ENCODE results near the gene DNAH6.

Gene DNAH6

DNA sequence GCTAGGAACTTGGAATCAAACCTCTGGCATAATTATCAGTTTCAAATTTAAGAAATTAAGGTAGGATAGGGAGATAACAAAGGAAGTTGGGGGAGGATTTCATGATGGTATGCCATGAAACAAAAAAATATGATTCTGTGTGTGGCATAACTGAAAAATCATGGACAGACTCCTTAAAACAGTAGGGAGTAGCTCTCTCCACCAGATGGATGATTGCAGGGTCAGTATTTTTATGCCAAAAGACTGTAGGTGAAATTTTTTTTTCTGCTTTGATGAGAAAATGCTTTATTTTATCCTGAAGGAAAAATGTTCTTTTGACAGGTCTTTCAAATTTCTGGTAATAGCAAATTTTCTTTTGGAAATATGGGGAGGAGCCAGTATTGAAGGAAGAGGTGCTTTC lies 270.3 kb downstream of the DNAH6 start:
- Histone ChIP-seq H3K27ac (ENCODE audit: low read depth, low read length, poor library complexity, severe bottlenecking) (no peak overlapping the region), H3F3A (ENCODE audit: insufficient read depth, low read length) (no peaks in the 10 kb centered on the region), H3K4me1 (ENCODE audit: insufficient read depth, low read length, severe bottlenecking) (no peaks in the 10 kb centered on the region), H3K36me3 (ENCODE audit: insufficient read depth, low read length) (no peaks in the 10 kb centered on the region), H3K79me2 (ENCODE audit: insufficient read depth, low read length) (no peaks in the 10 kb centered on the region), H3K27me3 (ENCODE audit: insufficient read depth, low read length) (no peaks in the 10 kb centered on the region), H3K4me2 (ENCODE audit: low read length) (no peak overlapping the region), H3K9me3 (ENCODE audit: low read length) (no peaks in the 10 kb centered on the region), H2AFZ (ENCODE audit: low read length) (no peak overlapping the region), H4K20me1 (ENCODE audit: insufficient read depth, low read length) (no peaks in the 10 kb centered on the region), H3K9ac (ENCODE audit: low read length) (no peak overlapping the region), H3K4me3 (ENCODE audit: low read depth, low read length, poor library complexity, severe bottlenecking) (no peak overlapping the region), H3K9me2 (ENCODE audit: low read depth, low read length) (no peaks in the 10 kb centered on the region; the same call in 1 of the 2 replicates)
- TF ChIP-seq CTCF (IDR thresholded peaks at IDR 0.05; ENCODE audit: low read length) = no peak

GRCh38 chr2:84788027-84788426 lies 271.7 kb downstream of the DNAH6 start:
- no peak overlapping the region for H3K27ac ChIP-seq (ENCODE audit: low read depth, low read length, poor library complexity, severe bottlenecking)
- no peak overlapping the region for H3K4me3 ChIP-seq (ENCODE audit: low read depth, low read length, poor library complexity, severe bottlenecking)
- no peaks in the 10 kb centered on the region for H3K9me2 ChIP-seq (ENCODE audit: low read depth, low read length)
- no peaks in the 10 kb centered on the region for H3K27me3 ChIP-seq (ENCODE audit: insufficient read depth, low read length)
- H3K9ac ChIP-seq (ENCODE audit: low read length) = no peak overlapping the region
- TF ChIP-seq CTCF (IDR thresholded peaks at IDR 0.05; ENCODE audit: low read length) = no peak
- no peak for TF ChIP-seq EZH2 (IDR thresholded peaks at IDR 0.05; ENCODE audit: borderline replicate concordance, low read length)
- no peaks in the 10 kb centered on the region for H3K79me2 ChIP-seq (ENCODE audit: insufficient read depth, low read length)
- H3K4me1 ChIP-seq (ENCODE audit: insufficient read depth, low read length, severe bottlenecking) = no peaks in the 10 kb centered on the region
- H4K20me1 ChIP-seq (ENCODE audit: insufficient read depth, low read length) = no peaks in the 10 kb centered on the region
- H3K4me2 ChIP-seq (ENCODE audit: low read length) = no peak overlapping the region
- H3K9me3 ChIP-seq (ENCODE audit: low read length) = no peaks in the 10 kb centered on the region
- H3F3A ChIP-seq (ENCODE audit: insufficient read depth, low read length) = no peaks in the 10 kb centered on the region
- no peaks in the 10 kb centered on the region for H3K36me3 ChIP-seq (ENCODE audit: insufficient read depth, low read length)
- no peak overlapping the region for H2AFZ ChIP-seq (ENCODE audit: low read length)

DNA sequence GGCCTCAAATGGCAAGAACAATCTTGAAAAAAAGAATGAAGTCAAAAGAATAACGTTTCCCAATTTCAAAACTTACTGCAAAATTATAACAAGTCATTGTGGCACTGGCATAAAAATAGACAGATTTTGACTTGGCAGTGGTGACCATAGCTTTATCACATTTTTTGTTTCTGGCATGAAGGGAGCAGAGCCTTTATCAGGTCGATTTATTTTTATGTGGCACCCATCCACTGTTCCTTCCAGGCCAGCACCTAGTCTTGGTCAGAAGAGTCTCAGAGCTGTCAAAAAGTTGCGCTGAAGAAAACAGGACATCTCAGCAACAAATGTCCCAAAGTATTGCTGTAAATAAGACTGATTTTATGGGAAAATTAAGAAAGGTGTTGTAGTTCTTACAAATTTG lies 272.2 kb downstream of the DNAH6 start:
- TF ChIP-seq CTCF (IDR thresholded peaks at IDR 0.05; ENCODE audit: low read length) (no peak), EZH2 (IDR thresholded peaks at IDR 0.05; ENCODE audit: borderline replicate concordance, low read length) (no peak)
- Histone ChIP-seq H2AFZ (ENCODE audit: low read length) (no peak overlapping the region), H3K4me2 (ENCODE audit: low read length) (no peak overlapping the region), H3K27me3 (ENCODE audit: insufficient read depth, low read length) (no peaks in the 10 kb centered on the region), H3K4me3 (ENCODE audit: low read depth, low read length, poor library complexity, severe bottlenecking) (no peak overlapping the region), H3K36me3 (ENCODE audit: insufficient read depth, low read length) (no peaks in the 10 kb centered on the region), H3F3A (ENCODE audit: insufficient read depth, low read length) (no peaks in the 10 kb centered on the region), H3K9ac (ENCODE audit: low read length) (no peak overlapping the region), H3K79me2 (ENCODE audit: insufficient read depth, low read length) (no peaks in the 10 kb centered on the region), H3K9me3 (ENCODE audit: low read length) (no peaks in the 10 kb centered on the region), H3K9me2 (ENCODE audit: low read depth, low read length) (no peaks in the 10 kb centered on the region), H4K20me1 (ENCODE audit: insufficient read depth, low read length) (no peaks in the 10 kb centered on the region), H3K4me1 (ENCODE audit: insufficient read depth, low read length, severe bottlenecking) (no peaks in the 10 kb centered on the region), H3K27ac (ENCODE audit: low read depth, low read length, poor library complexity, severe bottlenecking) (no peak overlapping the region)
